Measurements from ENCODE around the gene ZRANB2.

DNA sequence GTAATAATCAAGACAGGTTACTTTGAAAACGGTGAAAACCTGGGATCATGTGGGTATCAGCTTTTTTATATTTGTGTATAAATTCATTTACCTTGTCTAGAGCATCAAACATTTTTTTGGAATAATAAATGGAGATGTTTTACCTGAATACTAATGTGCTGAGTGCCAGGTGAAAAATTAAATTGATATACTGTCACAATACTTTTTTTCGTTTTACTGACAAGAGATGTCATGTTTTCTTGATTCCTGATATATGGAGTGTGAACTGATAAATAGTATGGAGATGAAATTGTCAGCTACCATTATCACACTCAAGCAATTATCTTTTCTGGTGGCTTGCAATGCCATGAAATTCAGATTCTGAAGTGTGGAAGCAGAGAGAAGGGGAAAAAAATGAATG, 47.2 kb upstream of the ZRANB2 start:
- TF ChIP-seq, protein P1, sequence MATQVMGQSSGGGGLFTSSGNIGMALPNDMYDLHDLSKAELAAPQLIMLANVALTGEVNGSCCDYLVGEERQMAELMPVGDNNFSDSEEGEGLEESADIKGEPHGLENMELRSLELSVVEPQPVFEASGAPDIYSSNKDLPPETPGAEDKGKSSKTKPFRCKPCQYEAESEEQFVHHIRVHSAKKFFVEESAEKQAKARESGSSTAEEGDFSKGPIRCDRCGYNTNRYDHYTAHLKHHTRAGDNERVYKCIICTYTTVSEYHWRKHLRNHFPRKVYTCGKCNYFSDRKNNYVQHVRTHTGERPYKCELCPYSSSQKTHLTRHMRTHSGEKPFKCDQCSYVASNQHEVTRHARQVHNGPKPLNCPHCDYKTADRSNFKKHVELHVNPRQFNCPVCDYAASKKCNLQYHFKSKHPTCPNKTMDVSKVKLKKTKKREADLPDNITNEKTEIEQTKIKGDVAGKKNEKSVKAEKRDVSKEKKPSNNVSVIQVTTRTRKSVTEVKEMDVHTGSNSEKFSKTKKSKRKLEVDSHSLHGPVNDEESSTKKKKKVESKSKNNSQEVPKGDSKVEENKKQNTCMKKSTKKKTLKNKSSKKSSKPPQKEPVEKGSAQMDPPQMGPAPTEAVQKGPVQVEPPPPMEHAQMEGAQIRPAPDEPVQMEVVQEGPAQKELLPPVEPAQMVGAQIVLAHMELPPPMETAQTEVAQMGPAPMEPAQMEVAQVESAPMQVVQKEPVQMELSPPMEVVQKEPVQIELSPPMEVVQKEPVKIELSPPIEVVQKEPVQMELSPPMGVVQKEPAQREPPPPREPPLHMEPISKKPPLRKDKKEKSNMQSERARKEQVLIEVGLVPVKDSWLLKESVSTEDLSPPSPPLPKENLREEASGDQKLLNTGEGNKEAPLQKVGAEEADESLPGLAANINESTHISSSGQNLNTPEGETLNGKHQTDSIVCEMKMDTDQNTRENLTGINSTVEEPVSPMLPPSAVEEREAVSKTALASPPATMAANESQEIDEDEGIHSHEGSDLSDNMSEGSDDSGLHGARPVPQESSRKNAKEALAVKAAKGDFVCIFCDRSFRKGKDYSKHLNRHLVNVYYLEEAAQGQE (IDR thresholded peaks at IDR 0.05; ENCODE audit: borderline replicate concordance) = no peak
- TF ChIP-seq TAF1 (IDR thresholded peaks at IDR 0.05; ENCODE audit: low read depth) = no peak
- TF ChIP-seq, protein P2, sequence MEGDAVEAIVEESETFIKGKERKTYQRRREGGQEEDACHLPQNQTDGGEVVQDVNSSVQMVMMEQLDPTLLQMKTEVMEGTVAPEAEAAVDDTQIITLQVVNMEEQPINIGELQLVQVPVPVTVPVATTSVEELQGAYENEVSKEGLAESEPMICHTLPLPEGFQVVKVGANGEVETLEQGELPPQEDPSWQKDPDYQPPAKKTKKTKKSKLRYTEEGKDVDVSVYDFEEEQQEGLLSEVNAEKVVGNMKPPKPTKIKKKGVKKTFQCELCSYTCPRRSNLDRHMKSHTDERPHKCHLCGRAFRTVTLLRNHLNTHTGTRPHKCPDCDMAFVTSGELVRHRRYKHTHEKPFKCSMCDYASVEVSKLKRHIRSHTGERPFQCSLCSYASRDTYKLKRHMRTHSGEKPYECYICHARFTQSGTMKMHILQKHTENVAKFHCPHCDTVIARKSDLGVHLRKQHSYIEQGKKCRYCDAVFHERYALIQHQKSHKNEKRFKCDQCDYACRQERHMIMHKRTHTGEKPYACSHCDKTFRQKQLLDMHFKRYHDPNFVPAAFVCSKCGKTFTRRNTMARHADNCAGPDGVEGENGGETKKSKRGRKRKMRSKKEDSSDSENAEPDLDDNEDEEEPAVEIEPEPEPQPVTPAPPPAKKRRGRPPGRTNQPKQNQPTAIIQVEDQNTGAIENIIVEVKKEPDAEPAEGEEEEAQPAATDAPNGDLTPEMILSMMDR (IDR thresholded peaks at IDR 0.05; ENCODE audit: poor library complexity, severe bottlenecking) = no peak
- TF ChIP-seq EP300 (conservative IDR thresholded peaks at IDR 0.05; ENCODE audit: poor library complexity, severe bottlenecking) = peak; percentile 67

Data from neural cell (in vitro differentiated cells).